GM12878 (cell line): ENCODE measurements around the gene IL1R2. TPM values are rescaled to one million over a fixed set of nuclear protein-coding genes. Genes with fewer than 3 reads are reported as not detected.

Experiments
- ATAC-seq: fragments of 200-7000 bp; cut with Tn5 transposase; 3 replicates; pipeline ENCODE4 v1.9.1; 2020; ENCODE audit warnings: mild to moderate bottlenecking, moderate library complexity
- BruUV-seq: library from RNA; stranded (reverse); fragments of 400-500 nt; replicated peaks from 2 replicates; lab custom pipeline; 2021; lab: Mats Ljungman, UMichigan
- CTCF ChIA-PET: fragments of 300-600 bp; sonication (Branson Sonifier 250); formaldehyde crosslinking; extraction: SDS; loops from one replicate; lab custom pipeline; 2021; ENCODE audit warnings: inconsistent platforms; lab: Yijun Ruan, JAX
- POLR2A ChIA-PET: fragments of 350-600 bp; formaldehyde crosslinking; extraction: SDS; loops from one replicate; lab custom pipeline; 2021; ENCODE audit warnings: inconsistent platforms; lab: Charles Lee
- RAD21 ChIA-PET: fragments of 300-600 bp; sonication (Branson Sonifier 250); formaldehyde crosslinking; loops from one replicate; lab custom pipeline; 2023; ENCODE audit warnings: antibody characterized with exemption; ENCODE audit not compliant: unreplicated experiment; lab: Charles Lee
- SMC1A ChIA-PET: fragments of 300-600 bp; sonication (Branson Sonifier 250); formaldehyde crosslinking; loops from one replicate; lab custom pipeline; 2023; ENCODE audit not compliant: unreplicated experiment, uncharacterized antibody; lab: Charles Lee
- DNase-seq: peaks from one replicate; pipeline ENCODE4 v3.0.0-alpha.2; 2011; ENCODE audit warnings: low read depth, low spot score
- FAIRE-seq: peaks from 3 replicates; lab custom pipeline; 2011; peaks lifted over from hg19 to GRCh38; lab: Jason Lieb, UNC
- H2AFZ ChIP-seq: 2 replicates; pipeline ENCODE4 v1.6.0; 2011; ENCODE audit warnings: low read depth, low read length, control low read depth; ENCODE audit not compliant: control insufficient read depth
- H3K27ac ChIP-seq: 2 replicates; pipeline ENCODE4 v1.5.1; 2011; ENCODE audit warnings: control low read depth; ENCODE audit not compliant: control insufficient read depth, insufficient read depth
- H3K27me3 ChIP-seq, 2 experiments: replicated peaks in 1 of 2; 2 replicates each; pipeline versions ENCODE4 v1.6.0 to v1.6.1; 2011; ENCODE audit warnings: low read length in 1 of 2; ENCODE audit not compliant: control insufficient read depth in 2 of 2, insufficient read depth in 2 of 2
- H3K36me3 ChIP-seq, 2 experiments: 2 replicates each; pipeline ENCODE4 v1.5.1; 2011; ENCODE audit warnings: low read length in 1 of 2; ENCODE audit not compliant: control insufficient read depth in 2 of 2, insufficient read depth in 2 of 2
- H3K4me1 ChIP-seq: 2 replicates; pipeline ENCODE4 v1.6.1; 2011; ENCODE audit warnings: mild to moderate bottlenecking, low read length, moderate library complexity, mixed read lengths; ENCODE audit not compliant: control insufficient read depth, insufficient read depth
- H3K4me2 ChIP-seq: 2 replicates; pipeline ENCODE4 v1.6.0; 2011; ENCODE audit warnings: control low read depth; ENCODE audit not compliant: control insufficient read depth, insufficient read depth
- H3K4me3 ChIP-seq: fragments of 200-600 bp; sonication (generic); 2 replicates; pipeline ENCODE4 v1.5.1; 2016
- H3K79me2 ChIP-seq: 2 replicates; pipeline ENCODE4 v1.6.0; 2011; ENCODE audit warnings: low read length; ENCODE audit not compliant: control insufficient read depth, insufficient read depth
- H3K9ac ChIP-seq: 2 replicates; pipeline ENCODE4 v1.8.0; 2011; ENCODE audit warnings: low read length, control low read depth, mixed read lengths; ENCODE audit not compliant: control insufficient read depth, insufficient read depth
- H3K9me3 ChIP-seq: replicated peaks from 3 replicates; pipeline ENCODE4 v1.5.1; 2011; ENCODE audit warnings: mild to moderate bottlenecking, low read length; ENCODE audit not compliant: control insufficient read depth, insufficient read depth
- H4K20me1 ChIP-seq: 2 replicates; pipeline ENCODE4 v1.6.0; 2011; ENCODE audit not compliant: control insufficient read depth, insufficient read depth
- BACH1 ChIP-seq: fragments of 450-650 bp; IDR thresholded peaks from 2 replicates; pipeline ENCODE4 v1.6.1; 2017; ENCODE audit warnings: mild to moderate bottlenecking, borderline replicate concordance
- CBX3 ChIP-seq: fragments of 200-600 bp; sonication (generic); IDR thresholded peaks from 2 replicates; pipeline ENCODE4 v1.6.1; 2016; ENCODE audit warnings: low read depth, borderline replicate concordance
- EGR1 ChIP-seq, 2 experiments: IDR thresholded peaks; 1 replicate in 1 of 2; 2 replicates in 1 of 2; pipeline ENCODE4 v1.6.1; 2011 to 2012; ENCODE audit warnings: low read depth in 2 of 2, low read length in 2 of 2, borderline replicate concordance in 1 of 2, mild to moderate bottlenecking in 1 of 2, moderate library complexity in 1 of 2
- ETV6 ChIP-seq, 2 experiments: fragments of 450-650 bp in 1 of 2; IDR thresholded peaks in 1 of 2; conservative IDR thresholded peaks in 1 of 2; 2 replicates each; pipeline ENCODE4 v1.6.1; 2014; ENCODE audit warnings: antibody characterized with exemption in 1 of 2, borderline replicate concordance in 1 of 2, low read depth in 1 of 2, mild to moderate bottlenecking in 1 of 2, moderate library complexity in 1 of 2
- KDM1A ChIP-seq: fragments of 200-600 bp; sonication (generic); IDR thresholded peaks from 2 replicates; pipeline ENCODE4 v1.6.1; 2016; ENCODE audit warnings: borderline replicate concordance
- RCOR1 ChIP-seq: conservative IDR thresholded peaks from 2 replicates; pipeline ENCODE4 v1.6.1; 2012; ENCODE audit warnings: low read depth, low read length, improper control_type of control experiment
- TAF1 ChIP-seq: IDR thresholded peaks from 2 replicates; pipeline ENCODE4 v1.6.1; 2011; ENCODE audit warnings: mild to moderate bottlenecking, low read depth, low read length, borderline replicate concordance
- TCF3 ChIP-seq: IDR thresholded peaks from 2 replicates; pipeline ENCODE4 v1.6.1; 2012; ENCODE audit warnings: low read depth, mild to moderate bottlenecking, low read length, borderline replicate concordance; ENCODE audit not compliant: insufficient read depth
- TCF7 ChIP-seq: IDR thresholded peaks from 2 replicates; pipeline ENCODE4 v1.6.1; 2014; ENCODE audit warnings: antibody characterized with exemption, borderline replicate concordance
- ZNF274 ChIP-seq: IDR thresholded peaks from one replicate; pipeline ENCODE4 v1.8.0; 2011; ENCODE audit not compliant: insufficient read length, insufficient read depth
- WGBS: methylation state at CpG from one replicate; pipeline ENCODE4 v1.1.6; 2016; ENCODE audit warnings: low lambda C conversion rate; ENCODE audit not compliant: insufficient replicate concordance, insufficient coverage; ENCODE audit errors: missing lambda C conversion rate; 5-methylcytosine and 5-hydroxymethylcytosine counted together
- in situ Hi-C: fragments of 300-500 bp; cut with MboI; formaldehyde crosslinking; loops from 9 replicates; pipeline ENCODE4 v1.14.3; 2018; ENCODE audit warnings: mixed read lengths
- intact Hi-C: fragments of 100-400 bp; cut with micrococcal nuclease; formaldehyde crosslinking; loops from one replicate; pipeline ENCODE4 v1.14.2; 2022; ENCODE audit not compliant: unreplicated experiment
- polyA plus RNA-seq, 11 experiments: library from polyadenylated mRNA; depleted of rRNA in 4 of 11; unstranded in 6 of 11; stranded (reverse) in 5 of 11; fragments of >200 nt; fragmentation: Nextera tagmentation in 4 of 11; fragmentation: Illumina TruSeq in 1 of 11; extraction: Ambion mirVana in 4 of 11; extraction: Trizol in 1 of 11; gene quantifications; 1 replicate in 1 of 11; 2 replicates in 10 of 11; pipeline versions ENCODE4 v1.2.1 to v1.2.3, GENCODE V29; 2011 to 2016; ENCODE audit warnings: inconsistent platforms in 2 of 11, missing spikeins in 2 of 11, low read depth in 1 of 11
- total RNA-seq, 4 experiments: library from RNA; depleted of rRNA in 3 of 4; stranded (reverse); fragments of >200 nt in 3 of 4; fragmentation: Illumina TruSeq in 1 of 4; extraction: Trizol in 1 of 4; gene quantifications; 2 replicates each; pipeline versions ENCODE4 v1.2.1 to v1.2.3, GENCODE V29; 2013 to 2021
- TF ChIP-seq, protein P1 (sequence below): fragments of 450-650 bp; IDR thresholded peaks from 2 replicates; pipeline ENCODE4 v1.6.1; 2017; ENCODE audit warnings: low read depth, mild to moderate bottlenecking, moderate library complexity
- TF ChIP-seq, protein P2 (sequence below): fragments of 450-650 bp; formaldehyde crosslinking; IDR thresholded peaks from 2 replicates; pipeline ENCODE4 v1.5.0; 2022; ENCODE audit warnings: mild to moderate bottlenecking, missing genetic modification characterization
- TF ChIP-seq, protein P3 (sequence below): fragments of 450-650 bp; IDR thresholded peaks from 2 replicates; pipeline ENCODE4 v1.6.1; 2016; ENCODE audit warnings: mild to moderate bottlenecking

IL1R2 gene
- total and polyA plus RNA-seq, 10 of the 15 experiments (the other 5 are each of a cell fraction or from before 2014, with no cell fraction given), result 0.44 to 6.4 (median 0.62) TPM

- TF ChIP-seq, protein P1, sequence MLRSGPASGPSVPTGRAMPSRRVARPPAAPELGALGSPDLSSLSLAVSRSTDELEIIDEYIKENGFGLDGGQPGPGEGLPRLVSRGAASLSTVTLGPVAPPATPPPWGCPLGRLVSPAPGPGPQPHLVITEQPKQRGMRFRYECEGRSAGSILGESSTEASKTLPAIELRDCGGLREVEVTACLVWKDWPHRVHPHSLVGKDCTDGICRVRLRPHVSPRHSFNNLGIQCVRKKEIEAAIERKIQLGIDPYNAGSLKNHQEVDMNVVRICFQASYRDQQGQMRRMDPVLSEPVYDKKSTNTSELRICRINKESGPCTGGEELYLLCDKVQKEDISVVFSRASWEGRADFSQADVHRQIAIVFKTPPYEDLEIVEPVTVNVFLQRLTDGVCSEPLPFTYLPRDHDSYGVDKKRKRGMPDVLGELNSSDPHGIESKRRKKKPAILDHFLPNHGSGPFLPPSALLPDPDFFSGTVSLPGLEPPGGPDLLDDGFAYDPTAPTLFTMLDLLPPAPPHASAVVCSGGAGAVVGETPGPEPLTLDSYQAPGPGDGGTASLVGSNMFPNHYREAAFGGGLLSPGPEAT, result no peak
- TF ChIP-seq, all 136 proteins: peak for 0
Measured at GRCh38 chr2:102012061-102012614, 20.4 kb downstream of the IL1R2 start (continued).

- CTCF ChIA-PET, result interaction anchor here (0.7 to 14.8 kb wide), 18 partner anchors 8 to 430 kb away, joined by 3 to 166 read pairs (median 4); no protein-coding TSS in a partner anchor
- peaks cover 3% of the 10 kb centered on the region; the same call in 1 of the 2 replicates for H3K4me1 ChIP-seq
- no peaks in the 10 kb centered on the region for H3K27me3 ChIP-seq
- SMC1A ChIA-PET, result interaction anchor here (0.7 to 5.1 kb wide), 9 partner anchors 7 to 228 kb away, joined by 3 to 39 read pairs (median 20); no protein-coding TSS in a partner anchor
- no peak overlapping the region for H3K4me3 ChIP-seq
- in situ Hi-C loops (no loop called here), intact Hi-C loops (no loop called here)
- H4K20me1 ChIP-seq, result no peaks in the 10 kb centered on the region
- ATAC-seq (peak; percentile 49), FAIRE-seq (no peak), DNase-seq (no peak)
- H3K79me2 ChIP-seq, result no peaks in the 10 kb centered on the region
- no peak overlapping the region for H3K27ac ChIP-seq
- no peak overlapping the region for H3K9ac ChIP-seq
- H3K36me3 ChIP-seq, result no peaks in the 10 kb centered on the region
- POLR2A ChIA-PET, result interaction anchor here (0.6 to 1.6 kb wide), 4 partner anchors 226 to 421 kb away, joined by 3 to 5 read pairs (median 4); no protein-coding TSS in a partner anchor
- WGBS, result 26% methylated on average over 5 of the region's 5 CpGs
- RAD21 ChIA-PET, result interaction anchor here (1.4 to 3.9 kb wide), 4 partner anchors 12 to 227 kb away, joined by 4 to 24 read pairs (median 9); no protein-coding TSS in a partner anchor
- H2AFZ ChIP-seq, result no peak overlapping the region
- H3K9me3 ChIP-seq, result peaks cover 7% of the 10 kb centered on the region; the same call in 1 of the 3 replicates
- H3K4me2 ChIP-seq, result no peak overlapping the region
- no TSS peak for BruUV-seq
- no peak for TF ChIP-seq CBX3
- TF ChIP-seq TCF3, result no peak
- no peak for TF ChIP-seq EGR1 (IDR thresholded peaks at IDR 0.05; ENCODE audit: borderline replicate concordance in 1 of 2, low read depth in 2 of 2, low read length in 2 of 2)
- no peak for TF ChIP-seq TAF1
- TF ChIP-seq KDM1A, result no peak
- no peak for TF ChIP-seq BACH1
- TF ChIP-seq RCOR1, result no peak
- TF ChIP-seq TCF7, result no peak
- TF ChIP-seq ETV6 (conservative IDR thresholded peaks at IDR 0.05 in 1 of 2, IDR thresholded peaks at IDR 0.05 in 1 of 2; ENCODE audit: borderline replicate concordance in 1 of 2, low read depth in 1 of 2), result no peak
- no peak for TF ChIP-seq ZNF274
- TF ChIP-seq, protein P2, sequence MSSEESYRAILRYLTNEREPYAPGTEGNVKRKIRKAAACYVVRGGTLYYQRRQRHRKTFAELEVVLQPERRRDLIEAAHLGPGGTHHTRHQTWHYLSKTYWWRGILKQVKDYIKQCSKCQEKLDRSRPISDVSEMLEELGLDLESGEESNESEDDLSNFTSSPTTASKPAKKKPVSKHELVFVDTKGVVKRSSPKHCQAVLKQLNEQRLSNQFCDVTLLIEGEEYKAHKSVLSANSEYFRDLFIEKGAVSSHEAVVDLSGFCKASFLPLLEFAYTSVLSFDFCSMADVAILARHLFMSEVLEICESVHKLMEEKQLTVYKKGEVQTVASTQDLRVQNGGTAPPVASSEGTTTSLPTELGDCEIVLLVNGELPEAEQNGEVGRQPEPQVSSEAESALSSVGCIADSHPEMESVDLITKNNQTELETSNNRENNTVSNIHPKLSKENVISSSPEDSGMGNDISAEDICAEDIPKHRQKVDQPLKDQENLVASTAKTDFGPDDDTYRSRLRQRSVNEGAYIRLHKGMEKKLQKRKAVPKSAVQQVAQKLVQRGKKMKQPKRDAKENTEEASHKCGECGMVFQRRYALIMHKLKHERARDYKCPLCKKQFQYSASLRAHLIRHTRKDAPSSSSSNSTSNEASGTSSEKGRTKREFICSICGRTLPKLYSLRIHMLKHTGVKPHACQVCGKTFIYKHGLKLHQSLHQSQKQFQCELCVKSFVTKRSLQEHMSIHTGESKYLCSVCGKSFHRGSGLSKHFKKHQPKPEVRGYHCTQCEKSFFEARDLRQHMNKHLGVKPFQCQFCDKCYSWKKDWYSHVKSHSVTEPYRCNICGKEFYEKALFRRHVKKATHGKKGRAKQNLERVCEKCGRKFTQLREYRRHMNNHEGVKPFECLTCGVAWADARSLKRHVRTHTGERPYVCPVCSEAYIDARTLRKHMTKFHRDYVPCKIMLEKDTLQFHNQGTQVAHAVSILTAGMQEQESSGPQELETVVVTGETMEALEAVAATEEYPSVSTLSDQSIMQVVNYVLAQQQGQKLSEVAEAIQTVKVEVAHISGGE, result no peak
- TF ChIP-seq, protein P3, sequence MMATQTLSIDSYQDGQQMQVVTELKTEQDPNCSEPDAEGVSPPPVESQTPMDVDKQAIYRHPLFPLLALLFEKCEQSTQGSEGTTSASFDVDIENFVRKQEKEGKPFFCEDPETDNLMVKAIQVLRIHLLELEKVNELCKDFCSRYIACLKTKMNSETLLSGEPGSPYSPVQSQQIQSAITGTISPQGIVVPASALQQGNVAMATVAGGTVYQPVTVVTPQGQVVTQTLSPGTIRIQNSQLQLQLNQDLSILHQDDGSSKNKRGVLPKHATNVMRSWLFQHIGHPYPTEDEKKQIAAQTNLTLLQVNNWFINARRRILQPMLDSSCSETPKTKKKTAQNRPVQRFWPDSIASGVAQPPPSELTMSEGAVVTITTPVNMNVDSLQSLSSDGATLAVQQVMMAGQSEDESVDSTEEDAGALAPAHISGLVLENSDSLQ, result no peak
Measured at GRCh38 chr2:102013206-102014040, 21.7 kb downstream of the IL1R2 start.
